GM23248 (cell line): ENCODE results near the gene EDEM2. TPM values are rescaled to one million over a fixed set of nuclear protein-coding genes. Genes with fewer than 3 reads are reported as not detected.

Experiments used
- DNase-seq: peaks from one replicate; pipeline ENCODE4 v3.0.0-alpha.2; 2015
- H2AFZ ChIP-seq: fragments of 200-600 bp; sonication (generic); 2 replicates; pipeline ENCODE4 v1.6.1; 2016; ENCODE audit warnings: antibody characterized with exemption
- H3F3A ChIP-seq: fragments of 200-600 bp; sonication (generic); 2 replicates; pipeline ENCODE4 v1.6.1; 2016; ENCODE audit warnings: mild to moderate bottlenecking, antibody characterized with exemption, mixed run types; ENCODE audit not compliant: insufficient read depth
- H3K27ac ChIP-seq: fragments of 200-600 bp; sonication (generic); 2 replicates; pipeline ENCODE4 v1.5.1; 2016; ENCODE audit warnings: mild to moderate bottlenecking
- H3K27me3 ChIP-seq: fragments of 200-600 bp; sonication (generic); replicated peaks from 2 replicates; pipeline ENCODE4 v1.6.1; 2016; ENCODE audit warnings: mild to moderate bottlenecking; ENCODE audit not compliant: insufficient read depth
- H3K36me3 ChIP-seq: fragments of 200-600 bp; sonication (generic); 2 replicates; pipeline ENCODE4 v1.6.1; 2016; ENCODE audit warnings: low read depth, mild to moderate bottlenecking
- H3K4me1 ChIP-seq: fragments of 200-600 bp; sonication (generic); 2 replicates; pipeline ENCODE4 v1.6.1; 2016; ENCODE audit warnings: mild to moderate bottlenecking; ENCODE audit not compliant: insufficient read depth
- H3K4me2 ChIP-seq: fragments of 200-600 bp; sonication (generic); one replicate; pipeline ENCODE4 v1.6.1; 2016; ENCODE audit warnings: mild to moderate bottlenecking; ENCODE audit not compliant: unreplicated experiment
- H3K4me3 ChIP-seq: fragments of 200-600 bp; sonication (generic); 2 replicates; pipeline ENCODE4 v1.5.1; 2016; ENCODE audit warnings: mild to moderate bottlenecking
- H3K79me2 ChIP-seq: fragments of 200-600 bp; sonication (generic); 2 replicates; pipeline ENCODE4 v1.6.1; 2016; ENCODE audit warnings: mild to moderate bottlenecking; ENCODE audit not compliant: insufficient read depth
- H3K9ac ChIP-seq: fragments of 200-600 bp; sonication (generic); 2 replicates; pipeline ENCODE4 v1.6.1; 2016; ENCODE audit warnings: mild to moderate bottlenecking
- H3K9me2 ChIP-seq: fragments of 200-600 bp; sonication (generic); 2 replicates; pipeline ENCODE4 v1.6.1; 2016; ENCODE audit warnings: mixed run types, mild to moderate bottlenecking, moderate library complexity; ENCODE audit not compliant: insufficient read depth
- H3K9me3 ChIP-seq: fragments of 200-600 bp; sonication (generic); one replicate; pipeline ENCODE4 v1.6.1; 2017; ENCODE audit warnings: low read depth
- H4K20me1 ChIP-seq: fragments of 200-600 bp; sonication (generic); 2 replicates; pipeline ENCODE4 v1.6.0; 2016; ENCODE audit not compliant: insufficient read depth
- EZH2 ChIP-seq: fragments of 200-600 bp; sonication (generic); IDR thresholded peaks from 2 replicates; pipeline ENCODE4 v1.6.1; 2018; ENCODE audit warnings: antibody characterized with exemption, mild to moderate bottlenecking; ENCODE audit not compliant: insufficient read depth, poor library complexity, severe bottlenecking
- EZH2phosphoT487 ChIP-seq: fragments of 200-600 bp; sonication (generic); IDR thresholded peaks from 2 replicates; pipeline ENCODE4 v1.6.1; 2018; ENCODE audit warnings: antibody characterized with exemption, moderate library complexity, mild to moderate bottlenecking, low read depth; ENCODE audit not compliant: insufficient read depth
- WGBS, 2 experiments: methylation state at CpG; one replicate each; pipeline ENCODE4 v1.1.6; 2015 to 2017; ENCODE audit warnings: low lambda C conversion rate in 2 of 2, low coverage in 1 of 2; ENCODE audit errors: missing lambda C conversion rate in 2 of 2; 5-methylcytosine and 5-hydroxymethylcytosine counted together
- in situ Hi-C: fragments of 300-500 bp; cut with MboI; formaldehyde crosslinking; loops from 2 replicates; pipeline ENCODE4 v1.15.0; 2020
- polyA plus RNA-seq: library from polyadenylated mRNA; unstranded; fragments of >200 nt; fragmentation: Nextera tagmentation; extraction: Ambion mirVana; gene quantifications from 2 replicates; pipeline ENCODE4 v1.2.1, GENCODE V29; 2016
- total RNA-seq: library from RNA; depleted of rRNA; stranded (reverse); fragments of >200 nt; shearing (Covaris generic); gene quantifications from 2 replicates; pipeline ENCODE4 v1.2.3, GENCODE V29; 2014

EDEM2 gene
- total and polyA plus RNA-seq, 2 experiments from 2014 or later = 31.9 to 34.9 TPM

- peak overlapping the region; percentile 48; the same call in 1 of the 2 replicates for H2AFZ ChIP-seq
- peak overlapping the region; percentile 38 for H3K4me2 ChIP-seq
- peaks cover 22% of the 10 kb centered on the region for H3K4me1 ChIP-seq
- no peak for TF ChIP-seq EZH2
- TF ChIP-seq EZH2phosphoT487 = no peak
- H3F3A ChIP-seq = peaks cover 30% of the 10 kb centered on the region
- WGBS, 2 experiments = 2 to 3% methylated on average over 4 of the region's 4 CpGs
- peak; percentile 96 for DNase-seq
- H3K9me3 ChIP-seq = no peaks in the 10 kb centered on the region
- no peak overlapping the region for H3K4me3 ChIP-seq
- no peaks in the 10 kb centered on the region for H3K9me2 ChIP-seq
- H4K20me1 ChIP-seq = no peaks in the 10 kb centered on the region
- in situ Hi-C loops = no loop called here
- no peaks in the 10 kb centered on the region for H3K36me3 ChIP-seq
- H3K9ac ChIP-seq = peak overlapping the region; percentile 40
- H3K27ac ChIP-seq = peak overlapping the region; percentile 81
- no peaks in the 10 kb centered on the region for H3K27me3 ChIP-seq
- H3K79me2 ChIP-seq = no peaks in the 10 kb centered on the region
These were observed 35.8 kb downstream of the EDEM2 start for GRCh38 chr20:35111141-35111888.

- Histone ChIP-seq H3K36me3 (no peaks in the 10 kb centered on the region), H3K9ac (no peak overlapping the region), H3K9me3 (no peaks in the 10 kb centered on the region), H3K27me3 (no peaks in the 10 kb centered on the region), H3K27ac (no peak overlapping the region), H4K20me1 (no peaks in the 10 kb centered on the region), H2AFZ (no peak overlapping the region), H3F3A (peaks cover 30% of the 10 kb centered on the region), H3K4me2 (no peak overlapping the region), H3K9me2 (no peaks in the 10 kb centered on the region), H3K4me3 (no peak overlapping the region), H3K79me2 (no peaks in the 10 kb centered on the region), H3K4me1 (peaks cover 22% of the 10 kb centered on the region)
- 92 to 97% methylated on average over 4 of the region's 4 CpGs for WGBS, 2 experiments
- in situ Hi-C loops = no loop called here
- no peak for TF ChIP-seq EZH2phosphoT487
- no peak for TF ChIP-seq EZH2
- no peak for DNase-seq
These were observed 38.2 kb downstream of the EDEM2 start for GRCh38 chr20:35108921-35109320.

GRCh38 chr20:35106827-35107380 is 40.2 kb downstream of the EDEM2 start:
- Histone ChIP-seq H3F3A (peaks cover 16% of the 10 kb centered on the region), H3K4me1 (peaks cover 16% of the 10 kb centered on the region), H3K27me3 (no peaks in the 10 kb centered on the region), H3K9me2 (no peaks in the 10 kb centered on the region), H4K20me1 (no peaks in the 10 kb centered on the region), H3K4me2 (no peak overlapping the region), H2AFZ (no peak overlapping the region), H3K9me3 (no peaks in the 10 kb centered on the region), H3K4me3 (no peak overlapping the region), H3K79me2 (no peaks in the 10 kb centered on the region), H3K36me3 (no peaks in the 10 kb centered on the region), H3K27ac (no peak overlapping the region), H3K9ac (no peak overlapping the region)
- in situ Hi-C loops = no loop called here
- WGBS, 2 experiments = 88 to 94% methylated on average over 1 of the region's 1 CpG
- TF ChIP-seq EZH2phosphoT487 = no peak
- TF ChIP-seq EZH2 = no peak
- DNase-seq = peak; percentile 6

GRCh38 chr20:35104685-35105295 is 42.3 kb downstream of the EDEM2 start:
- Histone ChIP-seq H3K9me2 (no peaks in the 10 kb centered on the region), H3K4me2 (no peak overlapping the region), H3K4me3 (no peak overlapping the region), H3K9ac (no peak overlapping the region), H4K20me1 (no peaks in the 10 kb centered on the region), H3K9me3 (no peaks in the 10 kb centered on the region), H2AFZ (no peak overlapping the region), H3K27ac (no peak overlapping the region), H3K36me3 (no peaks in the 10 kb centered on the region), H3K4me1 (no peaks in the 10 kb centered on the region; the same call in 1 of the 2 replicates), H3K79me2 (no peaks in the 10 kb centered on the region), H3K27me3 (no peaks in the 10 kb centered on the region), H3F3A (no peaks in the 10 kb centered on the region)
- in situ Hi-C loops = no loop called here
- no peak for DNase-seq
- WGBS, 2 experiments = 56 to 64% methylated on average over 3 of the region's 3 CpGs
- TF ChIP-seq EZH2 = no peak
- no peak for TF ChIP-seq EZH2phosphoT487
